Measurements from ENCODE around the gene TALDO1.

Gene TALDO1

GRCh38 chr11:802693-803466 is 55.6 kb downstream of the TALDO1 start:
- DNase-seq (ENCODE audit: extremely low read depth, low read depth): no peak
- peak overlapping the region; percentile 75 for H3K4me3 ChIP-seq (replicated peaks; ENCODE audit: low read depth, low read length)
- no peak for TF ChIP-seq CTCF (IDR thresholded peaks at IDR 0.05; ENCODE audit: low read depth, low read length, missing control alignments)

- DNase-seq (ENCODE audit: extremely low read depth, low read depth): no peak
- H3K4me3 ChIP-seq (replicated peaks; ENCODE audit: low read depth, low read length): peak overlapping the region; percentile 75
- no peak for TF ChIP-seq CTCF (IDR thresholded peaks at IDR 0.05; ENCODE audit: low read depth, low read length, missing control alignments)
Observed at GRCh38 chr11:803467-803742, 56.1 kb downstream of the TALDO1 start.

- no peak for DNase-seq (ENCODE audit: extremely low read depth, low read depth)
- no peak for TF ChIP-seq CTCF (IDR thresholded peaks at IDR 0.05; ENCODE audit: low read depth, low read length, missing control alignments)
- peak overlapping the region; percentile 75 for H3K4me3 ChIP-seq (replicated peaks; ENCODE audit: low read depth, low read length)
Observed at GRCh38 chr11:803770-804598, 56.7 kb downstream of the TALDO1 start.

- no peak for TF ChIP-seq CTCF (IDR thresholded peaks at IDR 0.05; ENCODE audit: low read depth, low read length, missing control alignments)
- peak overlapping the region; percentile 75 for H3K4me3 ChIP-seq (replicated peaks; ENCODE audit: low read depth, low read length)
- DNase-seq (ENCODE audit: extremely low read depth, low read depth): no peak
Observed at GRCh38 chr11:804599-804964, 57.3 kb downstream of the TALDO1 start.

GRCh38 chr11:808427-809286 is 61.4 kb downstream of the TALDO1 start:
- TF ChIP-seq CTCF (IDR thresholded peaks at IDR 0.05; ENCODE audit: low read depth, low read length, missing control alignments): no peak
- DNase-seq (ENCODE audit: extremely low read depth, low read depth): no peak
- peak overlapping the region; percentile 99 for H3K4me3 ChIP-seq (replicated peaks; ENCODE audit: low read depth, low read length)

- peak within 1 kb of the TSS; percentile 99 for H3K4me3 ChIP-seq (replicated peaks; ENCODE audit: low read depth, low read length)
- no peak for TF ChIP-seq CTCF (IDR thresholded peaks at IDR 0.05; ENCODE audit: low read depth, low read length, missing control alignments)
- peak; percentile 87 for DNase-seq (ENCODE audit: extremely low read depth, low read depth)
Observed at GRCh38 chr11:809287-810039, 62.2 kb downstream of the TALDO1 start, which contains the start of gene RPLP2. Gene RPLP2 (plus strand): TSS chr11:809967. CDS start chr11:810235, 268 bp downstream.

Data from HFF-Myc (cell line).